ENCODE measurements around the gene INPP5E. TPM values are rescaled to one million over a fixed set of nuclear protein-coding genes. Genes with fewer than 3 reads are reported as not detected.

The INPP5E gene
- total and polyA plus RNA-seq, 10 donors: 7.8 to 25.3 (median 17.3) TPM

- Histone ChIP-seq H3K27ac (peak overlapping the region in 1 of 8 donors; percentile 87), H3K27me3 (replicated peaks in 1 of 7) (peaks cover 0 to 7% (median 0%) of the 10 kb centered on the region in 7 donors), H3K4me1 (peaks cover 24 to 75% (median 58%) of the 10 kb centered on the region in 6 donors), H3K36me3 (peaks cover 0 to 64% (median 30%) of the 10 kb centered on the region in 6 donors), H3K9me3 (no peaks in the 10 kb centered on the region), H3K4me3 (peak overlapping the region in 6 of 8 donors; percentile 66 to 99 (median 97))
- intact Hi-C loops (cut with DNase I; ENCODE audit: low total_unique reads): no loop called here
- TF ChIP-seq CTCF (IDR thresholded peaks at IDR 0.05 in 8 of 11, conservative IDR thresholded peaks at IDR 0.05 in 3 of 11): no peak
- TF ChIP-seq POLR2AphosphoS5 (IDR thresholded peaks at IDR 0.05): no peak
- no peak for TF ChIP-seq POLR2A (IDR thresholded peaks at IDR 0.05)
- 68 to 89% (median 70%) methylated on average over 5 to 8 of the region's 8 CpGs for WGBS, 5 donors
- no peak for DNase-seq
Observed at GRCh38 chr9:136437430-136437829, 2.2 kb downstream of the INPP5E start.

GRCh38 chr9:136436055-136436634 is 3.5 kb downstream of the INPP5E start:
- H3K27ac ChIP-seq: no peak overlapping the region
- no peak for DNase-seq
- H3K4me1 ChIP-seq: peaks cover 24 to 62% (median 48%) of the 10 kb centered on the region in 6 donors
- H3K4me3 ChIP-seq: peak overlapping the region in 1 of 8 donors; percentile 99
- intact Hi-C loops (cut with DNase I; ENCODE audit: low total_unique reads): no loop called here
- no peak for TF ChIP-seq POLR2A (IDR thresholded peaks at IDR 0.05)
- peak in 1 of 3 donors; percentile 12 for TF ChIP-seq POLR2AphosphoS5 (IDR thresholded peaks at IDR 0.05)
- no peaks in the 10 kb centered on the region for H3K9me3 ChIP-seq
- WGBS, 5 donors: 89 to 93% (median 93%) methylated on average over 19 to 25 of the region's 25 CpGs
- H3K36me3 ChIP-seq: peaks cover 0 to 59% (median 25%) of the 10 kb centered on the region in 6 donors
- H3K27me3 ChIP-seq (replicated peaks in 1 of 7): peaks cover 0 to 7% (median 0%) of the 10 kb centered on the region in 7 donors

- no peak for DNase-seq
- WGBS, 5 donors: 89 to 95% (median 91%) methylated on average over 12 to 17 of the region's 17 CpGs
- Histone ChIP-seq H3K9me3 (no peaks in the 10 kb centered on the region), H3K27me3 (replicated peaks in 1 of 7) (peaks cover 0 to 7% (median 0%) of the 10 kb centered on the region in 7 donors), H3K4me1 (peaks cover 13 to 58% (median 39%) of the 10 kb centered on the region in 6 donors), H3K36me3 (peaks cover 0 to 66% (median 31%) of the 10 kb centered on the region in 6 donors), H3K27ac (no peak overlapping the region), H3K4me3 (no peak overlapping the region)
- intact Hi-C loops (cut with DNase I; ENCODE audit: low total_unique reads): no loop called here
- TF ChIP-seq POLR2AphosphoS5 (IDR thresholded peaks at IDR 0.05): no peak
- TF ChIP-seq POLR2A (IDR thresholded peaks at IDR 0.05): no peak
- TF ChIP-seq CTCF (IDR thresholded peaks at IDR 0.05 in 8 of 11, conservative IDR thresholded peaks at IDR 0.05 in 3 of 11): no peak
Observed at GRCh38 chr9:136434580-136435169, 5.0 kb downstream of the INPP5E start.

GRCh38 chr9:136433849-136434579 is 5.6 kb downstream of the INPP5E start:
- DNase-seq: no peak
- H3K27ac ChIP-seq: no peak overlapping the region
- 92 to 97% (median 94%) methylated on average over 27 to 37 of the region's 37 CpGs for WGBS, 5 donors
- intact Hi-C loops (cut with DNase I; ENCODE audit: low total_unique reads): no loop called here
- H3K4me1 ChIP-seq: peaks cover 13 to 55% (median 37%) of the 10 kb centered on the region in 6 donors
- peaks cover 0 to 72% (median 36%) of the 10 kb centered on the region in 6 donors for H3K36me3 ChIP-seq
- peaks cover 0 to 6% (median 0%) of the 10 kb centered on the region in 7 donors for H3K27me3 ChIP-seq (replicated peaks in 1 of 7)
- no peak overlapping the region for H3K4me3 ChIP-seq
- no peaks in the 10 kb centered on the region for H3K9me3 ChIP-seq
- TF ChIP-seq POLR2A (IDR thresholded peaks at IDR 0.05) (no peak), POLR2AphosphoS5 (IDR thresholded peaks at IDR 0.05) (no peak), CTCF (IDR thresholded peaks at IDR 0.05 in 8 of 11, conservative IDR thresholded peaks at IDR 0.05 in 3 of 11) (no peak)
